ENCODE measurements around the gene GAGE2A. TPM values are rescaled to one million over a fixed set of nuclear protein-coding genes. Genes with fewer than 3 reads are reported as not detected.
"Not testable (repeated sequence)": the region's sequence is repeated elsewhere in the genome, so short reads cannot be mapped to it uniquely, and the experiment has no call there.

The GAGE2A gene
- not detected for total RNA-seq

GRCh38 chrX:49589196-49589595 lies at the start of gene GAGE2A:
Gene GAGE2A, plus strand, starts transcription at chrX:49589496. Its CDS starts 1,155 bp downstream, at chrX:49590651.
- DNase-seq (ENCODE audit: low spot score) = not testable (repeated sequence)

GRCh38 chrX:49541433-49541832 lies 47.9 kb upstream of the GAGE2A start, which contains the start of gene GAGE12D:
Gene GAGE12D, plus strand, starts transcription at chrX:49541733. Its CDS starts 1,155 bp downstream, at chrX:49542888.
- not testable (repeated sequence) for DNase-seq (ENCODE audit: low spot score)

- DNase-seq (ENCODE audit: low spot score) = not testable (repeated sequence)
These were observed 38.3 kb upstream of the GAGE2A start, which contains the start of gene GAGE12E for GRCh38 chrX:49550989-49551388. Gene GAGE12E, plus strand, starts transcription at chrX:49551289. Its CDS starts 1,155 bp downstream, at chrX:49552444.

- not testable (repeated sequence) for DNase-seq (ENCODE audit: low spot score)
These were observed 28.8 kb upstream of the GAGE2A start, which contains the start of gene GAGE12F for GRCh38 chrX:49560542-49560941. Gene GAGE12F, plus strand, starts transcription at chrX:49560842. Its CDS starts 1,155 bp downstream, at chrX:49561997.

GRCh38 chrX:49568728-49569127 lies 20.6 kb upstream of the GAGE2A start:
- DNase-seq (ENCODE audit: low spot score) = peak; percentile 10

GRCh38 chrX:49569152-49569551 lies 20.1 kb upstream of the GAGE2A start:
- peak; percentile 4 for DNase-seq (ENCODE audit: low spot score)

GRCh38 chrX:49570100-49570499 lies 19.2 kb upstream of the GAGE2A start, which contains the start of gene GAGE12G:
Gene GAGE12G, plus strand, starts transcription at chrX:49570400. Its CDS starts 1,155 bp downstream, at chrX:49571555.
- not testable (repeated sequence) for DNase-seq (ENCODE audit: low spot score)

- DNase-seq (ENCODE audit: low spot score) = not testable (repeated sequence)
These were observed 9.6 kb upstream of the GAGE2A start, which contains the start of gene GAGE12H for GRCh38 chrX:49579649-49580048. Gene GAGE12H, plus strand, starts transcription at chrX:49579949. Its CDS starts 1,155 bp downstream, at chrX:49581104.

GRCh38 chrX:49589769-49590478 lies 628 bp downstream of the GAGE2A start:
- not testable (repeated sequence) for DNase-seq (ENCODE audit: low spot score)

GRCh38 chrX:49590488-49590887 lies 1.2 kb downstream of the GAGE2A start:
- DNase-seq (ENCODE audit: low spot score) = not testable (repeated sequence)

- not testable (repeated sequence) for DNase-seq (ENCODE audit: low spot score)
These were observed 9.4 kb downstream of the GAGE2A start, which contains the start of gene GAGE1 for GRCh38 chrX:49598720-49599119. Gene GAGE1, plus strand, starts transcription at chrX:49599020. Its CDS starts 1,155 bp downstream, at chrX:49600175.

- no peak for DNase-seq (ENCODE audit: low spot score)
These were observed 21.5 kb downstream of the GAGE2A start for GRCh38 chrX:49610718-49611310.

GRCh38 chrX:49618574-49618973 lies 29.3 kb downstream of the GAGE2A start:
- no peak for DNase-seq (ENCODE audit: low spot score)

- no peak for DNase-seq (ENCODE audit: low spot score)
These were observed 37.9 kb downstream of the GAGE2A start for GRCh38 chrX:49627086-49627777.

GRCh38 chrX:49644991-49645637 lies 55.8 kb downstream of the GAGE2A start:
- no peak for DNase-seq (ENCODE audit: low spot score)

Other genes starting within 250 kb of the GAGE2A start
- gene GAGE12C, start 57.3 kb upstream of the GAGE2A start, total RNA-seq = not detected
- gene GAGE12D, start 47.8 kb upstream of the GAGE2A start, total RNA-seq = not detected
- not detected for gene GAGE12E, start 38.2 kb upstream of the GAGE2A start, total RNA-seq
- gene GAGE12F, start 28.7 kb upstream of the GAGE2A start, total RNA-seq = 0.86 TPM
- gene GAGE12G, start 19.1 kb upstream of the GAGE2A start, total RNA-seq = not detected
- gene GAGE12H, start 9.5 kb upstream of the GAGE2A start, total RNA-seq = not detected
- 0.49 TPM for gene GAGE1, start 9.5 kb downstream of the GAGE2A start, total RNA-seq
- not detected for gene PAGE1, start 106.5 kb downstream of the GAGE2A start, total RNA-seq
- not detected for gene PAGE4, start 239.8 kb downstream of the GAGE2A start, total RNA-seq

Measured in mucosa of gallbladder (tissue), 1 donor.